Duodenal mucosa (tissue), 2 donors: ENCODE measurements around the gene CCDC88B.
"Not testable (repeated sequence)": the region's sequence is repeated elsewhere in the genome, so short reads cannot be mapped to it uniquely, and the experiment has no call there.

Experiments
- H3K27ac ChIP-seq: one replicate; pipeline ENCODE4 v1.7.0; 2013; ENCODE audit warnings: low read depth, low read length
- H3K27me3 ChIP-seq, 2 donors: one replicate each; pipeline ENCODE4 v1.7.0; 2013; ENCODE audit warnings: low read length in 2 of 2, control low read depth in 1 of 2; ENCODE audit not compliant: insufficient read depth in 2 of 2, control insufficient read depth in 1 of 2
- H3K36me3 ChIP-seq, 2 donors: one replicate each; pipeline ENCODE4 v1.7.0; 2013; ENCODE audit warnings: low read length in 2 of 2, control low read depth in 1 of 2; ENCODE audit not compliant: insufficient read depth in 2 of 2, control insufficient read depth in 1 of 2
- H3K4me1 ChIP-seq, 2 donors: one replicate each; pipeline ENCODE4 v1.7.0; 2013; ENCODE audit warnings: low read length in 2 of 2, control low read depth in 1 of 2; ENCODE audit not compliant: insufficient read depth in 2 of 2, control insufficient read depth in 1 of 2
- H3K4me3 ChIP-seq, 2 donors: one replicate each; pipeline ENCODE4 v1.7.0; 2013; ENCODE audit warnings: low read length in 2 of 2, low read depth in 1 of 2
- H3K9ac ChIP-seq, 2 donors: one replicate each; pipeline ENCODE4 v1.7.0; 2013; ENCODE audit warnings: low read length in 2 of 2, low read depth in 1 of 2
- H3K9me3 ChIP-seq, 2 donors: one replicate each; pipeline ENCODE4 v1.7.0; 2013; ENCODE audit warnings: low read length in 2 of 2, control low read depth in 1 of 2; ENCODE audit not compliant: control insufficient read depth in 1 of 2

CCDC88B gene

DNA sequence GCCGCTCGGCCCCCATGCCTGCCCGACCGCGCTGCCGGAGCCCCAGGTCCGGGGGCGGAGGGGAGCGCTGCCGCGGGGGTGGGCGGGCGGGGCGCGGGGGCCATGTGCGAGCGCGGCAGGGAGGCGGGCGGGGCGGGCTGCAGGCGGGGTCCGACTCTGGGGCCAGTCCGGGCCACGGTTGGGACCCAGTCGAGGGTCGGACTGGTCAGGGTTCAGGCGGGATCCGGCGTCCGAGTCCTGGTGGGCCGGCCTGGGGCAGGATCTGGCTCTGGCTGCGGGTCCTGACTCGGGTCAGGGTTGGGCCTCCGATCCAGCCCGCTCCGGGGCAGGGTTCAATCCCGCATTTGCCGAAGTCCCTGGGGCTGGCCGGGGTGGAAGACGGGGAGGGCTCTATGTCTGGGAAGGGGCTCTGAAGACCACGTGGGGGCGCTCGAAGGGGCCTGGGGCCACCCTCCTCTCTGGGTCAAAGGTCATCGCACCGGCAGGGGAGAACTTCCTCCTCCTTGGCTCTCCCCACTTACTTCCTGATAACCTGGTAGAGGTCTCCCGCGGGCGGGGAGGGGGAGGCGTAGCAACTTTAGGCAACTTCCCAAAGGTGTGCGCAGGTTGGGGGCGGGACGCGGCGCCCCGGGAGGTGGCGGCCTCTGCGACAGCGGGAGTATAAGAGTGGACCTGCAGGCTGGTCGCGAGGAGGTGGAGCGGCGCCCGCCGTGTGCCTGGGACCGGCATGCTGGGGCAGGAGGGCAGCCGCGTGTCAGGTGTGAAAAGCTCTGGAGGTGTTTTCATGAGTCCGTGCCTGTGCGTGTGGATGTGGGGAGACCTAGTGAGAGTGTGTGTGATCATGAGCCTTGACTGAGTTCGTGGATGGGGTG is 34.1 kb upstream of the CCDC88B start:
- peaks cover 15 to 29% of the 10 kb centered on the region in 2 donors for H3K4me1 ChIP-seq
- H3K9ac ChIP-seq: peak overlapping the region; percentile 80 to 99
- peak overlapping the region; percentile 75 to 83 for H3K4me3 ChIP-seq
- H3K36me3 ChIP-seq: peaks cover 3 to 14% of the 10 kb centered on the region in 2 donors
- no peaks in the 10 kb centered on the region for H3K9me3 ChIP-seq
- peak overlapping the region; percentile 91 for H3K27ac ChIP-seq
- H3K27me3 ChIP-seq: no peaks in the 10 kb centered on the region

GRCh38 chr11:64306563-64306875 is 33.5 kb upstream of the CCDC88B start:
- Histone ChIP-seq H3K27ac (peak overlapping the region; percentile 91), H3K4me1 (peaks cover 15 to 32% of the 10 kb centered on the region in 2 donors), H3K9me3 (no peaks in the 10 kb centered on the region), H3K36me3 (peaks cover 6 to 17% of the 10 kb centered on the region in 2 donors), H3K27me3 (no peaks in the 10 kb centered on the region), H3K4me3 (peak overlapping the region; percentile 75 to 83), H3K9ac (peak overlapping the region; percentile 80 to 99)

- no peaks in the 10 kb centered on the region for H3K27me3 ChIP-seq
- H3K36me3 ChIP-seq: peaks cover 6 to 17% of the 10 kb centered on the region in 2 donors
- H3K9me3 ChIP-seq: no peaks in the 10 kb centered on the region
- H3K4me1 ChIP-seq: peaks cover 15 to 32% of the 10 kb centered on the region in 2 donors
- peak overlapping the region; percentile 80 to 99 for H3K9ac ChIP-seq
- peak overlapping the region; percentile 91 for H3K27ac ChIP-seq
- peak overlapping the region; percentile 75 to 83 for H3K4me3 ChIP-seq
Measured at GRCh38 chr11:64306876-64307622, 33.0 kb upstream of the CCDC88B start.

DNA sequence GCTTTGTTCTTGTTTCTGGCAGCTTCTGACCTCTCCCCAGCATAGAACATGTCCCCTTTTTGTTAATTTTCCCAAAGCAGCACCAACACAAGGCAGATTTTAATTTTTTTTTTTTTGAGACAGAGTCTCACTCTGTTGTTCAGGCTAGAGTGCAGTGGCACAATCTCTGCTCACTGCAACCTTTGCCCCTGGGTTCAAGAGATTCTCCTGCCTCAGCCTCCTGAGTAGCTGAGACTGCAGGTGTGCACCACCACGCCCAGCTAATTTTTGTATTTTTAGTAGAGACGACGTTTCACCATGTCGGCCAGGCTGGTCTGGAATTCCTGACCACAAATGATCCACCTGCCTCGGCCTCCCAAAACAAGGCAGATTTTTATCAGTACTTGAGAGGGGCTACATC is 32.2 kb upstream of the CCDC88B start:
- H3K9ac ChIP-seq: peak overlapping the region; percentile 80 to 99
- H3K27me3 ChIP-seq, H3K27ac ChIP-seq, H3K9me3 ChIP-seq: not testable (repeated sequence)
- H3K36me3 ChIP-seq: peaks cover 12 to 22% of the 10 kb centered on the region in 2 donors
- peak overlapping the region; percentile 75 to 83 for H3K4me3 ChIP-seq
- H3K4me1 ChIP-seq: peaks cover 19 to 34% of the 10 kb centered on the region in 2 donors

DNA sequence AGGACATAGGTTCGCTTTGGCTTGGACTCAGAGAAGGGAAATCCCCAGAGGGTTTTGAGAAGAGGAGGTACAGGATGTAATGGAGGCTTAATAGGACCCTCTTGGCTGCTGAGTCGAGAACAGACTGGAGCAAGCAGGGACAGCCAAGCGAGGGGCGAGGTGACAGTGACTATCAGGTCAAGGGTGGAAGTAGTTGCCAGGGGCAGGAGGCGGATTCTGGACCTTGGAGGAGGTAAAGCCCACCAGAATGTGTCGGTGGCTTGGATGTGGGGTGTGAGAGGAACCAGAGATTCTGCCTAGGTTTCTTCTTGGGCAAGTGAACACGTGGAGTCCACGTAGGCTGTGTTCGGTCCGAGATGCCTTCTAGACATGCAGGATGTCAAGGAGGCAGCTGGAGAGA is 27.1 kb upstream of the CCDC88B start:
- H3K4me3 ChIP-seq: no peak overlapping the region
- H3K27ac ChIP-seq: no peak overlapping the region
- peaks cover 30 to 43% of the 10 kb centered on the region in 2 donors for H3K36me3 ChIP-seq
- H3K4me1 ChIP-seq: peaks cover 22 to 37% of the 10 kb centered on the region in 2 donors
- H3K27me3 ChIP-seq: no peaks in the 10 kb centered on the region
- no peaks in the 10 kb centered on the region for H3K9me3 ChIP-seq
- H3K9ac ChIP-seq: peak overlapping the region in 1 of 2 donors; percentile 43

DNA sequence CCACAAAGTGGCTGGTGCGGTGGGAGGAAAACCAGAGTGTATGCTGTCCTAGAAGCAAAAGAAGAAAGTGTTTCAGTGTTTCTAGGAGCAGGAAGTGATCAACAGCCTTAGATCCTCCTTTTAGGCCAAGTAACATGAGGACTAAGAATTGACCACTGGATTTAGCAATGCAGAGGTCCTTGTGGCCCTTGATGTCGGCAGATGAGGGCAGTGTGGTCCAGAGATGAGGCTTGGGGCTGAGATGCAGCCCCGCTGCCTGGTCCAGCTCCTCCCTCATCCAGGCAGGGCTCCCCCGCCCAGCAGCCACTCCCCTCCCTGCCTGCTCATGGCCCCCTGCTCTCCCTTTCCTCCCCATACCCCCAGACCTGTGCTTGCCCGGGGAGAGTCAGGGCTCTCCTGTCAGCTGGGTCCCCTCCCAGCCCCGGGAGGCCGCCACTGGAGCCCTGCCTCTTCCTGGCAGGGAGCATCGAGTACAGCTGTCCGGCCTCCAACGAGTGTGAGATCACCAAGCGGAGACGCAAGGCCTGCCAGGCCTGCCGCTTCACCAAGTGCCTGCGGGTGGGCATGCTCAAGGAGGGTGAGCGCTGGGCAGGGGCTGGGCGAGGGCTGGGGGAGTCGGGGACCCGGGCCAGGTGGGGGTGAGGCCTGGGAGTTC is 26.4 kb upstream of the CCDC88B start:
- Histone ChIP-seq H3K4me1 (peaks cover 22 to 37% of the 10 kb centered on the region in 2 donors), H3K4me3 (no peak overlapping the region), H3K27ac (peak overlapping the region; percentile 20)

GRCh38 chr11:64314146-64314804 is 25.7 kb upstream of the CCDC88B start:
- Histone ChIP-seq H3K4me1 (peaks cover 28 to 43% of the 10 kb centered on the region in 2 donors), H3K27ac (peak overlapping the region; percentile 20), H3K4me3 (no peak overlapping the region), H3K9me3 (no peaks in the 10 kb centered on the region), H3K9ac (no peak overlapping the region), H3K36me3 (peaks cover 30 to 41% of the 10 kb centered on the region in 2 donors), H3K27me3 (no peaks in the 10 kb centered on the region)

More for the DNA sequence above, 26.4 kb upstream of the CCDC88B start:
- H3K9ac ChIP-seq: peak overlapping the region in 1 of 2 donors; percentile 43
- H3K27me3 ChIP-seq: no peaks in the 10 kb centered on the region
- H3K36me3 ChIP-seq: peaks cover 30 to 41% of the 10 kb centered on the region in 2 donors
- no peaks in the 10 kb centered on the region for H3K9me3 ChIP-seq

GRCh38 chr11:64314805-64315561 is 25.0 kb upstream of the CCDC88B start:
- H3K9ac ChIP-seq: no peak overlapping the region
- H3K4me1 ChIP-seq: peaks cover 32 to 47% of the 10 kb centered on the region in 2 donors
- H3K36me3 ChIP-seq: peaks cover 30 to 41% of the 10 kb centered on the region in 2 donors
- no peaks in the 10 kb centered on the region for H3K9me3 ChIP-seq
- H3K27me3 ChIP-seq: no peaks in the 10 kb centered on the region
- H3K27ac ChIP-seq: no peak overlapping the region
- H3K4me3 ChIP-seq: no peak overlapping the region
